ENCODE measurements around the gene REEP6. TPM values are rescaled to one million over a fixed set of nuclear protein-coding genes. Genes with fewer than 3 reads are reported as not detected.

Gene REEP6
- total and polyA plus RNA-seq, 2 donors (not counting 1 experiment from before 2014, with no cell fraction given) = 0.47 to 0.99 TPM

DNA sequence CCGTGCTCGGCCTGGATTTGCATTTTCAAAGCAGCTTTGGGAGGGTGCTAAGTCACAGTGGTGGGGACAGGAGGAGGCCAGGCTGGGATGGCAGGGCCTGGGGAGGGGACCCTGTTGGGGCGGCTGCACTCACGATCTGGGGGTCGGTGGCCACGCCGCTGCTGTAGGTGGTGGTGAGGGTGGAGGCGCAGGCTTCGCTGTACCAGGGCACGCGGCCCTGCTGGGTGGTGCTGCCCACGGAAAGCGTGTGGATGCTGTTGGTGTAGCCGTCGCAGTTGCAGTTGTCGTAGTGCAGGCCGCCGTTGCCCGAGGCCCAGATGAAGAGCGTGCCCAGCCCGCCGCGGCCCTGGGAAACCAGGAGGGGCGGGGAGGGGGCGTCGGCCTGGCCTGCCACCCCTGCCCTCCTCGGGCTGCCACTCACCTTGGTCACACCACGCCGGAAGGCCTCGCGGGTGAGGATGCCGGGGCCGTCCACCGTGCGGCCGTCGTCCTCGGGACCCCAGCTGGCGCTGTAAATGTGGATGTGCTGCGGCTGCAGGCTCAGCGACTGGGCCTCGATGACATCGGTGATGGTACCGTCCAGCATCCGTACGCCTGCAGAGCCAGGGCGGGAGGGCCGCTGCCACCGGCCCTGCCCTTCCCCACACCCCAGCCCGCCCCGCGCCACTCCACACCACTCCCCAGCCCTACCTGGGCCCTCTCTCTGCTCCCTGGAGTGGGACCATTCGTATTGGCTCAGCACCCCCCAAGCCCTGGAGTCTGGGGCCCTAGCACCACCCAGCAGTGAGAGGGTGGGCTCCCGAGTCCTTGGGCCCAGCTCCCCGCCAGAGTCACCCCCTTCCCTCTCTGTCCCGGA is 4.0 kb upstream of the REEP6 start:
- Histone ChIP-seq H3K79me2 (ENCODE audit: control insufficient read depth, insufficient read depth, low read length) (no peaks in the 10 kb centered on the region), H3K4me2 (ENCODE audit: extremely low read depth, insufficient read depth, low read length) (no peak overlapping the region), H3K9ac (ENCODE audit: insufficient read depth, low read length) (no peak overlapping the region), H3K4me3 (replicated peaks in 1 of 4; ENCODE audit: control extremely low read depth in 1 of 4, insufficient read depth in 1 of 4, low read depth in 3 of 4, low read length in 4 of 4) (no peak overlapping the region), H3K9me3 (ENCODE audit: control insufficient read depth, insufficient read depth, low read depth, low read length) (no peaks in the 10 kb centered on the region), H3K27me3 (ENCODE audit: control insufficient read depth, insufficient read depth, low read length) (peaks cover 5% of the 10 kb centered on the region), H2AFZ (ENCODE audit: low read length) (no peak overlapping the region), H4K20me1 (ENCODE audit: control insufficient read depth, extremely low read depth, insufficient read depth, low read length) (no peaks in the 10 kb centered on the region), H3K36me3 (ENCODE audit: control insufficient read depth, insufficient read depth, low read length) (no peaks in the 10 kb centered on the region), H3K4me1 (ENCODE audit: control insufficient read depth, extremely low read depth, insufficient read depth, low read length) (no peaks in the 10 kb centered on the region), H3K27ac (ENCODE audit: insufficient read depth, low read length) (no peak overlapping the region)
- TF ChIP-seq EZH2 (IDR thresholded peaks at IDR 0.05; ENCODE audit: low read length, missing control alignments) = no peak
- TF ChIP-seq, protein P1, sequence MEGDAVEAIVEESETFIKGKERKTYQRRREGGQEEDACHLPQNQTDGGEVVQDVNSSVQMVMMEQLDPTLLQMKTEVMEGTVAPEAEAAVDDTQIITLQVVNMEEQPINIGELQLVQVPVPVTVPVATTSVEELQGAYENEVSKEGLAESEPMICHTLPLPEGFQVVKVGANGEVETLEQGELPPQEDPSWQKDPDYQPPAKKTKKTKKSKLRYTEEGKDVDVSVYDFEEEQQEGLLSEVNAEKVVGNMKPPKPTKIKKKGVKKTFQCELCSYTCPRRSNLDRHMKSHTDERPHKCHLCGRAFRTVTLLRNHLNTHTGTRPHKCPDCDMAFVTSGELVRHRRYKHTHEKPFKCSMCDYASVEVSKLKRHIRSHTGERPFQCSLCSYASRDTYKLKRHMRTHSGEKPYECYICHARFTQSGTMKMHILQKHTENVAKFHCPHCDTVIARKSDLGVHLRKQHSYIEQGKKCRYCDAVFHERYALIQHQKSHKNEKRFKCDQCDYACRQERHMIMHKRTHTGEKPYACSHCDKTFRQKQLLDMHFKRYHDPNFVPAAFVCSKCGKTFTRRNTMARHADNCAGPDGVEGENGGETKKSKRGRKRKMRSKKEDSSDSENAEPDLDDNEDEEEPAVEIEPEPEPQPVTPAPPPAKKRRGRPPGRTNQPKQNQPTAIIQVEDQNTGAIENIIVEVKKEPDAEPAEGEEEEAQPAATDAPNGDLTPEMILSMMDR (conservative IDR thresholded peaks at IDR 0.05 in 1 of 2, IDR thresholded peaks at IDR 0.05 in 1 of 2; ENCODE audit: low read depth in 1 of 2, low read length in 2 of 2) = no peak
- no peak for DNase-seq (ENCODE audit: low read depth in 2 of 2)

DNA sequence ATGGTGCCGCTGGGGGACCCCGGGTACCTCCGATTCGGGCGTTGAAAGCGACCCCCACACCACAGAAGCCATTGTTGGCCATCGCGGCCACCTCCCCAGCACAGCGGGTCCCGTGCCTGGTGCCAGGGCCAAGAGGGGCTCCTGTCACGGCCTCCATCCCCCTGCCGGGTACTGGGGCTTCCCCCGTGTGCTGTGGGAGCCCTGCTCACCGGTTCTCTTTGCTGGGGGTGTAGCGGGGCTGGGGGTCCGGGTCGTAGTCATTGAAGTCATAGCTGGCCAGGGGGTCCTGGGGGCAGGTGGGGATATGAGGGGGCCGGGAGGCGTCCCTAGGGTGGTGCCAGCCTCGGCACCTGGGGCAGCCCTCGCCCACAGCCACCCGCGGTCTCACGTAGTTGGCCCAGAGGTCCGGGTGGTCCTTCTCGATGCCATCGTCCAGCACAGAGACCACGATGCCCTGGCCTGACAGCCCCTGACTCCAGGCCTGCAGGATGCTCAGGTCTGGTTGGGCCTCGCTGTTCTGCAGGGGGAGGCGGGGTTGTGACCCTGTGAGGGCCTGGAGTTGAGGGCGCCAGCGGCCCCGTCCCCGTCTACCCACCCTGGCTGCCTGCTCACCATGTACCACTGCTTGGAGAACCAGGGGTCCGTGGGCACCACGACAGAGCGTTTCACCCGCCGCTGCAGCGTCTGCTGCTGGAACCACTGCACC is 3.3 kb upstream of the REEP6 start:
- no peaks in the 10 kb centered on the region for H3K4me1 ChIP-seq (ENCODE audit: control insufficient read depth, extremely low read depth, insufficient read depth, low read length)
- no peak overlapping the region for H3K4me2 ChIP-seq (ENCODE audit: extremely low read depth, insufficient read depth, low read length)
- no peak overlapping the region for H2AFZ ChIP-seq (ENCODE audit: low read length)
- TF ChIP-seq, protein P1 (conservative IDR thresholded peaks at IDR 0.05 in 1 of 2, IDR thresholded peaks at IDR 0.05 in 1 of 2; ENCODE audit: low read depth in 1 of 2, low read length in 2 of 2) = no peak
- no peak for TF ChIP-seq EZH2 (IDR thresholded peaks at IDR 0.05; ENCODE audit: low read length, missing control alignments)
- H3K27ac ChIP-seq (ENCODE audit: insufficient read depth, low read length) = no peak overlapping the region
- no peak overlapping the region for H3K4me3 ChIP-seq (replicated peaks in 1 of 4; ENCODE audit: control extremely low read depth in 1 of 4, insufficient read depth in 1 of 4, low read depth in 3 of 4, low read length in 4 of 4)
- no peaks in the 10 kb centered on the region for H3K79me2 ChIP-seq (ENCODE audit: control insufficient read depth, insufficient read depth, low read length)
- DNase-seq (ENCODE audit: low read depth in 2 of 2) = no peak
- H4K20me1 ChIP-seq (ENCODE audit: control insufficient read depth, extremely low read depth, insufficient read depth, low read length) = no peaks in the 10 kb centered on the region
- H3K27me3 ChIP-seq (ENCODE audit: control insufficient read depth, insufficient read depth, low read length) = peaks cover 5% of the 10 kb centered on the region
- no peaks in the 10 kb centered on the region for H3K36me3 ChIP-seq (ENCODE audit: control insufficient read depth, insufficient read depth, low read length)
- no peak overlapping the region for H3K9ac ChIP-seq (ENCODE audit: insufficient read depth, low read length)
- no peaks in the 10 kb centered on the region for H3K9me3 ChIP-seq (ENCODE audit: control insufficient read depth, insufficient read depth, low read depth, low read length)

DNA sequence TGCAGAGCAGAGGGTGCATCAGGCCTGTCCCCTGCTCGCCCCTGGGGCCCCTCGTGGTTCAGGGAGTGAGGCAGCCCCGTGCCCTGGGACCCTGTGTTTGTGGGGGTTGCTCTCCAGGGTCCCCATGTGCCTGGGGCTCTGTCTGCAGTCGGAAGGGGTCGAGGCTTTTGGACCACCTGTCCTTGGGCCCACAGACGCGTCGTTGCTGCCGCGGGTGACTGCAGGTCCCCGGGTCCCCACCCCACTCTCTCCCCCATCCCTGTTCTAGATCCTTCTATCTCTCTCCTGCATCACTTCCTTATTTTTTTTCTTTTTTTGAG is 2.7 kb upstream of the REEP6 start:
- no peaks in the 10 kb centered on the region for H3K9me3 ChIP-seq (ENCODE audit: control insufficient read depth, insufficient read depth, low read depth, low read length)
- no peaks in the 10 kb centered on the region for H3K36me3 ChIP-seq (ENCODE audit: control insufficient read depth, insufficient read depth, low read length)
- H3K27ac ChIP-seq (ENCODE audit: insufficient read depth, low read length) = no peak overlapping the region
- no peak overlapping the region for H3K4me2 ChIP-seq (ENCODE audit: extremely low read depth, insufficient read depth, low read length)
- H3K4me1 ChIP-seq (ENCODE audit: control insufficient read depth, extremely low read depth, insufficient read depth, low read length) = no peaks in the 10 kb centered on the region
- no peak for DNase-seq (ENCODE audit: low read depth in 2 of 2)
- H3K79me2 ChIP-seq (ENCODE audit: control insufficient read depth, insufficient read depth, low read length) = no peaks in the 10 kb centered on the region
- H3K4me3 ChIP-seq (replicated peaks in 1 of 4; ENCODE audit: control extremely low read depth in 1 of 4, insufficient read depth in 1 of 4, low read depth in 3 of 4, low read length in 4 of 4) = no peak overlapping the region
- no peak overlapping the region for H3K9ac ChIP-seq (ENCODE audit: insufficient read depth, low read length)
- H4K20me1 ChIP-seq (ENCODE audit: control insufficient read depth, extremely low read depth, insufficient read depth, low read length) = no peaks in the 10 kb centered on the region
- no peak for TF ChIP-seq EZH2 (IDR thresholded peaks at IDR 0.05; ENCODE audit: low read length, missing control alignments)
- TF ChIP-seq, protein P1 (conservative IDR thresholded peaks at IDR 0.05 in 1 of 2, IDR thresholded peaks at IDR 0.05 in 1 of 2; ENCODE audit: low read depth in 1 of 2, low read length in 2 of 2) = no peak
- peaks cover 9% of the 10 kb centered on the region for H3K27me3 ChIP-seq (ENCODE audit: control insufficient read depth, insufficient read depth, low read length)
- H2AFZ ChIP-seq (ENCODE audit: low read length) = no peak overlapping the region
